Hematopoietic multipotent progenitor cell (in vitro differentiated cells): Measurements from ENCODE around the gene FAM222A. TPM values are rescaled to one million over a fixed set of nuclear protein-coding genes. Genes with fewer than 3 reads are reported as not detected.

ENCODE experiments used
- DNase-seq, 3 donors: peaks; one replicate each; pipeline ENCODE4 v3.0.0-alpha.2; 2011 to 2015; ENCODE audit warnings: low read depth in 2 of 3, low spot score in 2 of 3
- total RNA-seq: library from RNA; depleted of rRNA; stranded (reverse); fragments of >200 nt; gene quantifications from one replicate; pipeline ENCODE4 v1.2.3, GENCODE V29; 2012

FAM222A gene
- total RNA-seq, 1 donor: 0.81 TPM

GRCh38 chr12:109758426-109759420 lies 45.1 kb downstream of the FAM222A start:
- DNase-seq: no peak

GRCh38 chr12:109759595-109759994 lies 46.0 kb downstream of the FAM222A start:
- no peak for DNase-seq

GRCh38 chr12:109760031-109760929 lies 46.7 kb downstream of the FAM222A start:
- DNase-seq: peak in 2 of 3 donors; percentile 56 to 84

GRCh38 chr12:109760930-109761921 lies 47.6 kb downstream of the FAM222A start:
- DNase-seq: no peak

- no peak for DNase-seq
Measured at GRCh38 chr12:109762071-109762672, 48.5 kb downstream of the FAM222A start.

- DNase-seq: no peak
Measured at GRCh38 chr12:109762673-109763191, 49.1 kb downstream of the FAM222A start.

- no peak for DNase-seq
Measured at GRCh38 chr12:109763201-109763841, 49.7 kb downstream of the FAM222A start.

- peak in 1 of 3 donors; percentile 30 for DNase-seq
Measured at GRCh38 chr12:109764123-109764522, 50.5 kb downstream of the FAM222A start.

- DNase-seq: no peak
Measured at GRCh38 chr12:109764776-109765445, 51.3 kb downstream of the FAM222A start.

- DNase-seq: no peak
Measured at GRCh38 chr12:109765446-109765810, 51.8 kb downstream of the FAM222A start.

GRCh38 chr12:109766251-109766778 lies 52.7 kb downstream of the FAM222A start:
- DNase-seq: no peak

GRCh38 chr12:109767456-109767855 lies 53.8 kb downstream of the FAM222A start:
- no peak for DNase-seq

- DNase-seq: no peak
Measured at GRCh38 chr12:109767991-109768900, 54.6 kb downstream of the FAM222A start.

- no peak for DNase-seq
Measured at GRCh38 chr12:109768901-109769670, 55.5 kb downstream of the FAM222A start.

- DNase-seq: no peak
Measured at GRCh38 chr12:109770104-109770860, 56.7 kb downstream of the FAM222A start.
